Measurements from ENCODE around the gene PTPRK.

The PTPRK gene

DNA sequence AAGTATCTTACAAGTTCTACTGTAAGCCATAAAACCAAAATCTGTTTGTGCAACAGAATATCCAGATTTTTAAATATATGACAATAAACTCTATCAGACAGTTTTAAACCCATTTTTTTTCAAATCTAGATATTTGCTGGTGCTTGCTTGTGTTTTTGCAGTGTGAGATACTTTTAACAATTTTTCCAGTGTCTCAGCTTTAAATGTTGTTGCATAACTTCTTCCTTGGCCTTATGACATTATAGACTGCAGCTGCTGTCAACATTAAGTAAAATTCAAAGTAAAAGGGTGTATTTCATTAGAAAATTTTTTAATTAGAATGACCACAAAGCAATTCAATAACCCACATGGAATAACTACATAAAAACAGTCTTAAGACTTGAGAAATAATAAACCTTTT is 139.5 kb downstream of the PTPRK start:
- DNase-seq: no peak

DNA sequence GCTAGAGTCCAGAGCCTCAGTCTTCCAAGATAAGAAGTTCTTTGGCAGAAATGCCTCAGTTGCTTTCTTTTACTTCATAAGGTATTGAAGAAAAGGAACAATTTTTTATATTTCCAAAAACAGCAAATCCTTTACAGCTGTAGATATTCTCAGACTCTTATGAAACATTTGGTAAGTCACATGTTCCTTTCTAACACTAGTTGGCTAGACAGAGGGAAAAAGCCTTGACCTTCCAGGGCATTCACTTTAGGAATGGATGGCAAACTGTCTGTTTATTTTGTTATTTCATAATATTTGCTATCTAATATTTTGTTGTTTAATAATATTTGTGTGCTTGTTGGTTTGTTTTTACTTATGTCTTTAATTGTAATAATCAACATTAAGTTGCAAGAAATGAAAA is 140.8 kb downstream of the PTPRK start:
- DNase-seq: no peak

DNA sequence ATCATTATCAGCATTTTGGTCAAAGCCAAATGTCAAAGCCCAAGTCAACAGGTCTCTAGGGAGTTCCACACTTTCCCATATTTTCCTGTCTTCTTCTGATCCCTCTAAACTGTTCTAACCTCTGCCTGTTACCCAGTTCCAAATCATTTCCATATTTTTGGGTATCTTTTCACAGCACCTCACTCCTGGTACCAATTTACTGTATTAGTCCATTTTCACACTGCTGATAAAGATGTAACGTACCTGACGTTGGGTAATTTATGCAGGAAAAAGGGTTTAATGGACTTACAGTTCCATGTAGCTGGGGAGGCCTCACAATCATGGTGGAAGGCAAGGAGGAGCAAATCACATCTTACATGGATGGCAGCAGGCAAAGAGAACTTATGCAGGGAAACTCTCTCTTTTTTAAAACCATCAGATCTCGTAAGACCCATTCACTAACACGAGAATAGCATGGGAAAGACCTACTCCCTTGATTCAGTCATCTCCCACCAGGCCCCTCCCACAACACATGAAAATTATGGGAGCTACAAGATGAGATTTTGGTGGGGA is 143.4 kb downstream of the PTPRK start:
- DNase-seq: no peak

DNA sequence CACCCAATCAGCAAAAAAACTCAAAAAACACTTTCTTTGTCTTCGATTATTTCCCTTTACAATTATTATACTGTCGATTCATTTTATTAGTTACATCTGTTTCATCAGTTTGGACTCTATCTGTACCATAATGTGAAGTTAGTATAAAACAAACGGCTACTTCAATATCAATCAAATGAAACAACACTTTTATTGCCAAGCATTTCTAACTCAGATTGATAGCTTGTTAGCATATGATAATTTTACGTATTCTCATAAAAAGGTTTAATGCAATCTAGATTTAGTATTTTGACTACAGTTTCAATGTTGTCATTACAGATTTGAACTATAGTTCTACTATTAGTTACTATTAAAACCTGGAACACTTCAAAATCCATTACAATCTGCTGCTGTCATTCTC is 149.3 kb downstream of the PTPRK start:
- DNase-seq: no peak

DNA sequence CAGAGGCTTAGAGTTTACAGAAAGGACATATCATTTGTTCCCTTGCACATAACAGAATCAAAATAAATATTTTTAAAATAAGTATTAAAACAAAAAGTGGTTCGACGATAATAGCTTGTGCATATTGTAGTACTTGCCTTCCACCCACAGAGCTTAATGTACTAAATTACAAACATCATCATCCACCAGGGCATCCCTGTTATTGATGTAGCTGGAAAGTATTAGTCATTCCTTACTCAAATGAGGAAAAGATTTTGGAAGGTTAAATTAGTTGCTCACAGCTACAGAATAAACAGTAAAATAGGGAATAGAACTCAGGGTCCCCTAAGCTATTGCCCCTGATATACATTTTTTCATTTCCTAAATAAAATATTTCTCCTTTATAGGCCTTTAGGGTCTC is 150.3 kb downstream of the PTPRK start:
- DNase-seq: peak; percentile 25

DNA sequence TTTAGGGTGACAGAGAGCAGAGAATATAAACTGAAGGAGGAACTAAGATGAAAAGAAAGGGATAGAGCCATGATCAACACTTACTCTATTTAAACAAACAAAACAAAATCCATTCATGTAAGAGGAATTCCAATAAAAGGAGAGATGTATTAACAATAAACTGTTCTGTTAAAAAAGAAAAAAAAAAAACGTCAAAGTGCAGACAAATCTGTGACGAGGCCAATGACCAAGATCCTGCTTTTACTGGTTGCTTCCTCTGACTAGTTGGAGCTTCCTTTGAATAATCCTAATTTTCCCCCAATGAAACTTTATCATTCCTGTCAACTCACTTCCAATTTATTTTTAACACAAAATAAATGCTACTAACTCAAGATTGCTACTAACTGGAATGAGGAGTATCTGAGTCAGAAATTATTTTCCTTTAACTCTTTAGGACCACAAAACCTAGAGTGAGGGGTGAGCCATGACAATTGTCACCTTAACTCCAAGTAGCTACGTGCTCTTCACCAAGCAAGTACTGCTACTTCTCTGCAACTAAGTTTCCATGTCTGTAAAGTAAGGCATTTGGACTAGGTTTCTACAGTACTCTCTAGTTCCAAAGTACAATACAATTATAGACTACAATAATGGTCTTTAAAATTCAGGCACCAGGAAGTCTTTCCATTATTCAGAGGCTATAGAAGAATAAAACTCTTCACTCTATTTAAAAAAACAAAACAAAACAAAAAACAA is 152.0 kb downstream of the PTPRK start:
- DNase-seq: no peak

DNA sequence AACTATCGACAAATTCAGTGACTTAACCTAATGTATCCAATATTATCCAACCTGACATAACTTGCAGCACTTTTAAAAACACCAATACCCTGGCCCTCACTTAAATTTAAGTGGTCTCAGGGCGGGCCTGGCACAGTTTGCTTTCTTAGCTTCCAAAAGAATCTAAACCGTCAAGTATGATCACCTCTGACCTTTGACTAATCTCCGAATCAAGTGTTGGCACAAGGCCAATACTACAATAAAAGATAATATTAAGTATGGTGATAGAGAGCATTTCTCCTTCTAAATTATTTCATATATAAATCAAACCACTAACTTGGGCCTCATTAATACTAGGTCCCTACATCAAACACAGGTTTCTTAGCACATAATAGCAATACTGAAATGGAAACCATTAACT is 153.0 kb downstream of the PTPRK start:
- DNase-seq: no peak

DNA sequence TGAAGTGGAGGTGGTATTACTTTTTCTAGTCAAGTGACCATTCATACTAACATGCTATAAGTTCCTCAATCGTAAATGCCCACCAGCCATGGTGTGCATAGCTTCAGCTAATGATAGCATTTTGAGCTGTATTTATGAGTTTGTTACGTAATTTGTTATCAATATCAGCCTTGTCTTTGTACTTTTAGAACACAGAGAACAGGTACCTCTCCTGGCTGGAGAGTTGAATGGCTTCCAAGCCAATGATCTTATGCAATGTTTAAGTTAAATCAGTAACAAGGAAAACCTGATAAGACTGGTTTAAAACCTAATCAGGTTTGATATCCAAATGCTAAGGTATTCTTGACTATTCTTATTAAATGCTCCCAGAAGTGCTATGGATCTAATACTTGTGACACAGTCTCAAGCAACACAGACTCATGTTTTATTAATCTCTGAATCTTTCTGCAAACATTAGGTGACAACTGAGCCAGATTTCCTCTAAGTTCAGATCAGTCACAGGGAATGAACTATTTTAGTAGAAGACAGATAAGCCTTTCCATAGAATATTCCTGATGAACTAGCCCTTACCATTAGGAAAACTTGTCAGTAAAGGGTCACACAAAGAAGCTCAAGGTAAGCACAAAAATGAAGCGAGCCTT is 154.8 kb downstream of the PTPRK start:
- DNase-seq: no peak

DNA sequence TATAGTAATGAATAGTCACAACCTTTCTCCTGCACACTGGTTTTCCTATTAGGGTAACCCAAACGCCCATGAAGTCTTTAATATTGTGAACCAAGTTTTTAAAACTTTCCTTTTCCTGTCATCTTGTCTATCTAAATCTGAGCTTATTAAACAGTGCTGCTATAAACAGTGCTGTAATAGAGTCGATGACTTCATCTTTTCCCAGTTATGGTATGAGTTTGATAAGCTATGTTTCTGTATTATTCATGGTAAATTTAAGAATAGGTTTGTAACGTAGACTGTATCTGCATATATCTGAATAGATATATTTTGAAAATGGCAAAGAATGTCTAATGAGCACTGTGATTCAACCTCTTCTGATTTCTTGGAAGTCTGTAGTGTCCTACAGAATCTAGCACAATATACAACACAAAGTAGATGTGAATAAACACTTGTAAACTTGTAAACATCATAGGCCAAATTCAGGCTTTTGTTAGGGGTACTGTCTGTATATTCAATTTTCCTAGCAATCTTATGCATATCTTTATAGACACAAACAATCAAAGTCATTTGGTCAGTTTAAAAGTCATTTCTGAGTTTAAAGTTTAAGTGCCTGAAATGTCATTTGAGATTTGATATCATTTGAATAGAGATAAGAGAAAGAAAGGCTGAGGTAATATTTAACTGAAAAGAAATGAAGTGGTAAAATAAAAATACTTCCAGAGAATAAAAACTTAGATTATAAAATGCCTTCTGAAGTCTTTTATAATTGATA is 155.5 kb downstream of the PTPRK start:
- no peak for DNase-seq

DNA sequence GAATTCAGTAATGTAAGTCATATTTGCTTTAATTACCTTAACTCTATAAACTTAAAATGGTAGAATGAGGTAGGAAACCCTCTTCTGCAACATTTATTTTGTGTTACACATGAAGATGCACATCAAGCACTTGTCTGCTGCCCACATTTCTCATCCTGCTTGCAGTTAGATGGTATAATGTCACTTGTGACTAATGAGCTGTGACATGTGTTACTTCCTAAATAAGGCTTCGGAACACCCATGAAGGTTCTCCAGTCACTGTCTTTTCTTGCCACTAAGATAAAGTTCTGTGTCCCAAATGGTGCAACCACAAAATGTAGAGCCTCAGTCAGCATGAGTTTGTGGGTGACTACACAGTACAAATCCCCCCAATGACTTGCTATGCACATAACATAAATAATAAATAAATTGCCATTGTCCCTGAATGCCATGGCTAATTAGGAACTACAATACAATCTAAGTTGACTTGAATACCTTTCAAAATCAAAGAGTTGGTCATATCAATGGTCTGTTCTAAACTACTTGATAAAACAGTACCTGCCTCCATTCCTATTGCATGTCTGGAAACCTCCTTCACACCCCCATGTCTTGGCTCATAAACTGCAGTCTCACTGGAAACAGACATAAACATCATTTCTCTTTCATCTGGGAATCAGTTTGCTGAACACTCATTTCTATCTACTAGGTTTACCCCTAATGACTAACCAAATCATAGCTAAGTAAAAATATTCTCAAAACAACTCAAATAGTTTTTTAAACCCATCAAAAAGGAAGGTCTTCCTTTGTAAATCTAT is 157.2 kb downstream of the PTPRK start:
- DNase-seq: peak; percentile 88

DNA sequence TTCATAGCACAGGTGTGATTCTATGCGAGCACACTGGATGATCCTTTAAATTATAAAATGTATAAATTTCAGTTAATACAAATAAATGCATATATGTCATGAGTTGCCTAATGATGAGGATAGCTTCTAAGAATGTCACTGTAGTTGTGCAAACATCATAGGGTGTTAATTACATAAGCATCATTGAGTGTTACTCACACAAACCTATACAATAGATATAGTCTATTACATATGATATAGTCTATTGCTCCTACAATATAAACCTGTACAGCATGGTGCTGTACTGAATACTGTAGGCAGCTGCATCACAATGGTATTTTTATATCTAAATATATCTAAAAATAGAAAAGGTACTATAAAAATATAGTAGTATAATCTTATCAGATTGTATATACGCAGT is 159.0 kb downstream of the PTPRK start:
- DNase-seq: no peak

DNA sequence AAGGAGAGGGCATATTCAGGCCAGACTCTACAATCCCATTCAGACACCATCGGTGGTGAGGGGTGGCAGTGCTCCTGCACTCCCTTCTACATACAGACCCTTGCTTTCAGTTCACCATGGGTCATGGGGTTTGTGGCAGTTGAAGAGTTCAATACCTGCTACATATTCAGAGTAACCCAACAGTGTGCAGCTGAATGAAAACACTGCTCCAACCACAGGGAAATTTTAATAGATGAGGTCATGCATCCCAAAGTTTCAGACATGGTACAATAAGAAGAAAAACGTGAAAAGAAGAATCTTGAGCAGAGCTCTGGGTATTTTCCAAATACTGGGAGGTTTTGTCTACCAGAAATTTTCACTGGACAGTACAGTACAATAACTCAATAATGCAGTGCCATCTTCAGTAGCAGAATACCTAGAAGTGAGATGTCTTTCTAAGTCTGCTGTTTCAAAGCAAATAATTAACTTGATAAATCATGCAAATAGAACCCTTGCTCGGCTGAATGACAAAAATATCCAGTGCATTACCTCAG is 162.1 kb downstream of the PTPRK start:
- DNase-seq: peak; percentile 74

DNA sequence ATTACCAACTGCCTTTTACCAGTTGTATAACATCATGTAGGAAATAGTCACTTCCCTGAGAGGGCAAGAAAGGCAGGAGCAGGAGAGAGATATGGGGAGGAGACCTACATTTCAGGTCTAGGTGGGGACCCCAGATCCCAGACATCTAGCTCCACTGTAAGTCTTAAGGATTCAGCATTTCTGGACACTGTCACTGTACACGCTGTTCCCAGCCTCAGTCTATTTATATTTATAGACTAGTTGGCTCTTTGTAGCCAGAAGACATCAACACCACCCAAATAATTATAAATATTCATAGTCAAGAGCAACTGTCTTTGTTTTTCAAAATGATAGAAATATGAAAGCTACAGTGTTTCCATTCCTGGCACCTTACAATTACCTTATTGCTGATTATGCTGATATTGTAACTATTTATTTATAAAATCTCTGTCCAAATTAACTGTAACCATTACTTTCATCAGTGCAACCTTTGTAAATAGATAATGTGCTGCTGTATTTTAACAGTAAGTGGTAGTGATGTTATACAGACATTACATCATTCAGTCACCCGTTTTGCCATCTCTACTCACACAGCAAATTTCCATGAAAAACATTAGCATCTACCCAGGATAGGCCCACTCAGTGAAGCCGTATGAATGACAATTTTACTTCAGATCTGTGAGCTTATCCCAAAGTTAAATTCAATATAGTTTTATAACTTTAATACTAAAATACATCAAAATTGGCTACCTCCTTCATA is 162.8 kb downstream of the PTPRK start:
- DNase-seq: no peak

DNA sequence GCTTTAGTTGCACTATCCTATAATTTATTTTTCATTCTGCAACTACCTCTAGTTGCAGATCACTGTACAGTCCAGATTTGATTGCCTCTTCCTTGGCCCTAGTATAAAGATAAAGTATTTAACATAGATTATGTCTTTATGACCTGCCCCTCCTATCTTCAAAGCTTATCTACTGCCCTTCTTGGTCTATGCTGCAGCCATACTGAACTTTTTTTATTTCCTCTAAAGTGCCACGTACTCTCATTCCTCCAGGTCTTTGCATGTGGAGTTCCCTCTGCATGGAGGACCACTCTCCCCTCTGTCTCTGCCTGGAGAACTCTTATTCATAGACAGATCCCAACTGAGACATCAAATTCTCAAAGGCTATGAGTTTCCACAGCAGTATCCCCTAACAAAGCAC is 168.0 kb downstream of the PTPRK start:
- DNase-seq: no peak

DNA sequence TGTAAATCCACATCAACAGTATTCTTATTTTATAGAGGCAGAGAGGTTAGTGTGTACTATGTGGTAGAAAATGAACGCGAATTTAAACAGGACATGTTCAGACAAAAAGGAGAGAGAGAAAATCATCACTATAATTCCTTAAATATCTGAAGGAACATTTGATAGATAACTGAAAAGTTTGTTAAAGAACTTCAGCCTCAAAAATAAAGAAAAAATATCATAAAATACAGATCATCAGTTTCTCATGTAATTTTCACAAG is 169.2 kb downstream of the PTPRK start:
- no peak for DNase-seq

DNA sequence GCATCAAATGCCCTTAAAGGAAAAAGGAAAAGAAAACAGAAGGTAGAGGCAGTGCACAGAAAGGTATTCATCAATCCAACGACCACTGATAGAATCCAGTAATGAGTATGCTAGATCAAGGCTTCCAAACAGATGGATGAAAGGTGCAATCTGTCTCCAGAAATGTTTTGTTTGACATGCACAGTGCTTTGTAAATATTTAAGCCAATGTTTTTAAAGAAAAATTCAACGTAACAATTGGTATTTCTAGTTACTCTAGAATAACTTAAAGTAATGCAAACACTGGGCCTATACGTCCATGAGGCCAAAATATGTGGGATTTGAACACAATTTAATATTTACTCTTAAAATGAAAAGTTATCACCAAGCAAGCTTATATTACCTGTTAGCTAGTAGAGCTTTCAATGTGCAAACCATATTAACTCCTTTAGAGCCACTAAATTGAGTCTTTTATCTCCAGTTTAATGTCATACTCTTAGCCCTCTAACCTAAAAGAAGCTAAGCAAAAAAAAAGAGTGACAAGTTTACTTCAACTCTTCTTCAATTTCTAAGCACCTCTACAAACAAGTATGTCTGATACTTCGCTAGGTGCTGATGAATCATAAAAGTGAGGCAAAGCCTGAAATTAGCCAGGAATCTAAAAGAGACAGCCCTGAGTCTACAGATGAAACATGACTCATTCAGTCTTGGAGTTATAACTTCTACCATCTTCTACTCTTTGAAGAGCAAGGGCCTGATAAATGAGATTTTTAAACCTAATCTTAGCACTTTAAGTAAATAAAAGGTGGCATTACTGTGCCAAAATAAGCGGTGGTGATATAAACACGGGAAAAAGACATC is 169.8 kb downstream of the PTPRK start:
- peak; percentile 69 for DNase-seq

DNA sequence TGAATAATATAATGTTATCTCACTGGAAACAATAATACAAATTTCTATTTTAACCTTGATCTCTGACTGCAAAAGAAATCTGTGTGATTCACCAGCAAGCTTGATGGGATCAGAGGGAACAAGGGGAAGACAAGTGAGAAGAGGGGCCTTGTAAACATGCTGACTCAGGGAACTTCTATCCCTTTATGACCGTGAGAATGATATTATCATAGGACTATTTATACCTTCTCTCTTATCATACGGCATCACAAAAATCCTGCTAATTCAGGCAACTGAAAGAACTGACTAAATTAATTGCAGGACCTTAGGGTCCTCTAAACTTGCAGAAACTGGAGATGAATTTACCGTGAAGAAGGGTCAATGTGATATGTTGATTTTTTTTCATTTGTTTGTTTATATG is 173.3 kb downstream of the PTPRK start:
- DNase-seq: no peak

DNA sequence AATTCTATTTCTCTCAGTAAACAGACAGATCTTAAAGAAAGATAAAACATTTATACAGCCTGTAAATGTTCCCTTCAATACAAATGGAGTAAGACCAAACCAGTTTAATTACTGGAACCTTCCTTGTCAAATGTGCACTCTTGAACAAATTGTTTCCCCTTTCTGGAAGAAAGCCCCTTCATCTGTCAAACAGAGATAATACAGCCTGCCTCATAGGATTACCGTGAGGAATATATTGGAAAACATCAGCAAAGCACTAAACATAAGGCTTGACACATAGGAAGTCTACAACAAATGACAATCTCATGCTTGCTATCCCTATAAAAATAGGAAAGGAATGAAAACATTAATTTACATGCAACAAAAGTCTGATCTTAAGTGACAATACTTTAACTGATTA is 173.8 kb downstream of the PTPRK start:
- no peak for DNase-seq

DNA sequence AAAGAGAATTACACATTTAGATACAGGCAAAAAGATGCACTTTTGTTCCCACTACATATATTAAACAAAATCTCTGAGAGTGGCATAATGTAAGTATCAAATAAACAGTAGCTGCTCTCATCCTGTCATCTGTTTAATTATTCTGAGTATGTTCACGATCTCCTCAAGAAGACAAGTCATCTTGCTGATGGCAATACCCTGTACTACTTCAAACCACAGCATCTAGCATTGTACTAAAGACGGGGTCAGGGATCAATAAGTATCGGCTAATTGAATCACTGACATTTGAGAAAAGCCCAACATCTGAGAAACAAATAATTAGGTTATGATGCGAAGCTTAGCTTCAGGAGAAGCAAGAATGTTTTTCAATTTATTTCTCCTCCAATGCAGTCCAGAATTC is 175.1 kb downstream of the PTPRK start:
- DNase-seq: no peak

DNA sequence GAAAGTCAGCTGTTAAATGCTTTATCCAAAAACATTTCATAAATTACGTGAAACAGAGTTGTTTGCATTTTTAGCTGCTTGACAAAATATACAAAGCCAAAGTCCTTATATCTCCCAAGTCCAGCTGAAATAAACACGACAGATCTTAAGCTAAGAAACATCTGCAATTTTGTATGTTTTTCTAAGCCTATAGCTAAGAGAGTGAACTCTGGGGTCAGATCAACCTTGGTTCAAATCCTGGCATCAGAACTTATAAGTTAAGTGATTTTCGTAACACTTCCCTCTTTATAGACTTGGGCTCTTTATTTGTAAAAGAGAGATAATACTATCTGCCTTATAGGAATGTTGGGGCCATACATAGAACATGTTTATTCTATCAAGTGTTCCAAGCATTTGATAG is 176.7 kb downstream of the PTPRK start:
- no peak for DNase-seq
